H1 (cell line): Measurements from ENCODE around the gene NBEA. TPM values are rescaled to one million over a fixed set of nuclear protein-coding genes. Genes with fewer than 3 reads are reported as not detected.

ENCODE experiments used
- HDAC2 ChIP-seq, 2 experiments: fragments of 300-600 bp in 1 of 2; sonication (generic) in 1 of 2; IDR thresholded peaks; 2 replicates each; pipeline ENCODE4 v1.6.1; 2011 to 2012; ENCODE audit warnings: low read depth in 2 of 2, low read length in 2 of 2, mild to moderate bottlenecking in 2 of 2, moderate library complexity in 2 of 2, borderline replicate concordance in 1 of 2, inconsistent platforms in 1 of 2
- polyA plus RNA-seq, 7 experiments: library from polyadenylated mRNA; depleted of rRNA in 3 of 7; stranded (reverse) in 5 of 7; unstranded in 2 of 7; fragments of >200 nt in 5 of 7; fragments of 200-250 nt in 2 of 7; gene quantifications; 1 replicate in 5 of 7; 2 replicates in 1 of 7; 4 replicates in 1 of 7; pipeline versions ENCODE4 v1.2.1 to v1.2.3, GENCODE V29; 2011 to 2013; ENCODE audit warnings: missing spikeins in 2 of 7, mixed read lengths in 2 of 7
- total RNA-seq: library from RNA; stranded (reverse); fragmentation: NEBNext Ultra II Directional; extraction: Animal tissue kit (Norgen Biotek cat#: 25700); gene quantifications from 2 replicates; pipeline ENCODE4 v1.2.1, GENCODE V29; 2021

Gene NBEA
- total and polyA plus RNA-seq, 2 of the 8 experiments (the other 6 are each of a cell fraction or from before 2014, with no cell fraction given) = 14.2 to 21.5 TPM

GRCh38 chr13:35659796-35660195 lies 717.7 kb downstream of the NBEA start (continued):
- no peak for TF ChIP-seq HDAC2 (IDR thresholded peaks at IDR 0.05; ENCODE audit: borderline replicate concordance in 1 of 2, low read depth in 2 of 2, low read length in 2 of 2)
